Pons (tissue), 1 donor: ENCODE results near the gene PGA4.
"Not testable (repeated sequence)": the region's sequence is repeated elsewhere in the genome, so short reads cannot be mapped to it uniquely, and the experiment has no call there.

Source experiments
- DNase-seq: peaks from one replicate; pipeline ENCODE4 v3.0.0-alpha.2; 2016; ENCODE audit warnings: low spot score

The PGA4 gene

DNA sequence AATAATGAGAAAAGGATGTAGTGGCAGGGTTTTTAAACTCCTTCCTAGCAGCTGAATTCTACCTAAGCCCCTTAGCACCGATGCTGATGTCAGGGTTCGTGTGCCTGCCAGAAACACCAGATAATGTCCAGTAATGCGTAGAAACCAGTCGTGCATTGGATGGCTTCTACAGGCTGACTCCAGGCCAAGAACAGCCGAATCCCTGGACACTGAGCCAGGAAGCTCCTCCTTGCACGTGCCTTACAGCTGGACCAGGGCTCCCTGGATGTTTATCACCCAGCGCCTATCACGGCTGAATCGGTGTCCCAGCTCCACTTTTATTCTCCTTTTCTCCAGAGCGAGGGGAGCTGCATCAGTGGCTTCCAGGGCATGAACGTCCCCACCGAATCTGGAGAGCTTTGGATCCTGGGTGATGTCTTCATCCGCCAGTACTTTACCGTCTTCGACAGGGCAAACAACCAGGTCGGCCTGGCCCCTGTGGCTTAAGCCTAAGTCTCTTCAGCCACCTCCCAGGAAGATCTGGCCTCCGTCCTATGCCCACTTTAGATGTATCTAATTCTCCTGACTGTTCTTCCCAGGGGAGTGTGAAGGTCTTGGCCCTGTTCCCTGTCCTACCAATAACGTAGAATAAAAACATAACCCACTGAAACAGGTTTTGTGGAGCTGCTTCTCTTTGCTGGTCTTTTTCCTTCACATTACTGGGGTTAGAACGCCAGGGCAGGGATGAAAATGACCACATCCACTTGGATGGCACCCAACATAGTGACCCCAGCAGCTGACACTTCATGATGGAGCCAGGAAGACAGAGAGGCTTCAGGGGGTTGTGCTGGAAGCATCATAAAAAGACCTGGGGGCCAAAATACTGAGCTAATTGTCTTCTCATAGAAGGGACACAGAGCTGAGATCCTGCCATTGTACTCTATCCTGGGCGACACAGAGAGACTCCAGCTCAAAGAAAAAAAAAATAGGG lies 28.9 kb downstream of the PGA4 start:
- DNase-seq = not testable (repeated sequence)

DNA sequence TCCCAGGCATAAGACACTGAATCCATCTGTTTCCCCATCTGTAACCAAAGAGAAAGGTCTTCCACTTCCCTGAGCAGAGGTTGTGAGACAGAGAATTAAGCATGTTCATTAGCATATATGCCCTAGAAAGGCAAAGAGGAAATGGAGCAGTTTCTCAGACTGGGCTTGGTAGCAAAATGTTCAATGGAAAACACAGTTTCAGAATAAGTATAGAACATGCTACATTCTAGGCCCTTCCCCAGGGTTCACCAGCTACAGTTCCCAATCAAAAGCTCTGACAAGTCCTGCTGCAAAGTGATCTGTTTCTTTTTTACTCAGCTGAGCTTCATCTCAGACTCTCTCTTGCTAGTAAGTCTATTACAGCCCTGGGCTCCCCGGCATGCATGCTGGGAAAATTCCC lies 30.2 kb downstream of the PGA4 start:
- DNase-seq = not testable (repeated sequence)

DNA sequence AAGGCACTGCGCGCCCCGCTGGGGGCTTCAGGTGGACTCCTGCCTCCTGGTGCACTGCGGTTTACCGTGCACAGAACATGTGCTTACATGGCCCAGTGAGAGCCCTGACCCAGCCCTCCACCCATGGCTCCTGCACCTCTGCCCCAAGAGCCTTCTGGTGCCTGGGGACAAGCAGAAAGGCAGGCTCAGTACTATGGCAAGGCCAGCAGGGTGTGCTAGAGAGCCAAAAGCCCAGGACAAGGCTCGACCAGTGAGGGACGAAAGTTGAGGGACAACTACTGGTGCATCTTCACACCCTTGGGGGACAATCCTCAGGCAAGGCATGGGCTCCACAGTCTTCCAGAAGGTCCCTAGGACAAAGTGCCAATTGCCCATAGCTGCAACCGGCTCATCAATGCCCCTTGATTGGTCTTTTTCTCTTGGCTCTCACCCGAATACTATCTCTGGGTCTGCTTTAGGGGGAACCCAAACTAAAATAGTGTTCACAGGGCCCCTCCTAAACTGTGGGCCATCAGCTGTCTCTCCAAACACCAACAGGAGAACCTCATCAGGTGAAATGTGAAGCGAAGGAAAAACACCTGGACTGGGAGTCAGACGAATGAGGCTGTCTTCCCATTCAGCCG lies 32.4 kb downstream of the PGA4 start:
- peak; percentile 55 for DNase-seq

DNA sequence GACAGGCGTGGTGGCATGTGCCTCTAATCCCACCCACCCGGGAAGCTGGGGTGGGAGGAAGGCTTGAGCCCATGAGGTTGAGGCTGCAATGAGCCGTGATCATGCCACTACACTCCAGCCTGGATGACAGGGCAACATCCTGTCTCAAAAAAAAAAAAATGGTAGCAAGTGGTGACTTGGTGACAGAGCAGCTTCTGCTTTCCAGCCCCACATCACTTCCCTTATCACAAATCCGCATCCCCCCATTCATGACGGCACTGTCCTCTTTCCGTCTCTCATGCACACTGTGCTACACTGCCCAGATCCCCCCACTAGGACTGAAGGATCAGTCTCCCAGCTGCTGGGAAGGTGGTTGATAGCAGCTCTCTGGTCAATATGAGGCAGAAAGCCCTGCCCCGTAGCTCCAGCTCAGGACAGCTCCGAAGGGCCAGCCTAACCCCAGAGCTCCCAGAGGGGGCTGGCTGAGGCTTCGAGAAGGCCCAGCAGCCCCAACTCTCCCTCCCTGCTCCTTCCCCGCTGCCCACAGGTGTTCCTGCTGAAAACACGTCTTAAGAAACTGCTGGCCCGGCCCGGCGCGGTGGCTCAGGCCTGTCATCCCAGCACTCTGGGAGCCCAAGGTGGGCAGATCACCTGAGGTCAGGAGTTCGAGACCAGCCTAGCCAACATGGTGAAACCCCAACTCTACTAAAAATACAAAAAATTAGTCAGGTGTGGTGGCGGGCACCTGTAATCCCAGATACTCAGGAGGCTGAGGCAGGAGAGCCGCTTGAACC lies 34.7 kb downstream of the PGA4 start:
- DNase-seq = no peak

DNA sequence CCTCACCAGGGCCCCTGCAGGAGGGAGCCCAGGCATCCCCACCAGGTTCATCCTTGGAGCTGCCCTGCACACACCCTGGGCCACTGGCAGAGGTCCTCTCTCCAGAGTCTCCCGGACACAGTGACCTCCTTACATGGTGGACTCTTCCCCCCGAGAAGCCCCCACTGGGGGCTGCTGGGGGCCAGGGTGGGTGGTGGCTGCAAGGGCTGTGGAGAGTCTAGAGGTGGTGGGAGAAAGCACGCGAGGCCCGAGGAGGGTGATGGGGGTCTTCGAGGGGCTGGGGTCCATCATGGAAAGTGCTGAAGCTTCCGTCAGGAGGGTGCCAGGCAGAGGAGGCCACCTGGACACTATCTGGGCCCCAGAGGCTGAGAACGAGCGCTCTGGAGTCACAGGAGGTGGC lies 36.4 kb downstream of the PGA4 start:
- DNase-seq = no peak

DNA sequence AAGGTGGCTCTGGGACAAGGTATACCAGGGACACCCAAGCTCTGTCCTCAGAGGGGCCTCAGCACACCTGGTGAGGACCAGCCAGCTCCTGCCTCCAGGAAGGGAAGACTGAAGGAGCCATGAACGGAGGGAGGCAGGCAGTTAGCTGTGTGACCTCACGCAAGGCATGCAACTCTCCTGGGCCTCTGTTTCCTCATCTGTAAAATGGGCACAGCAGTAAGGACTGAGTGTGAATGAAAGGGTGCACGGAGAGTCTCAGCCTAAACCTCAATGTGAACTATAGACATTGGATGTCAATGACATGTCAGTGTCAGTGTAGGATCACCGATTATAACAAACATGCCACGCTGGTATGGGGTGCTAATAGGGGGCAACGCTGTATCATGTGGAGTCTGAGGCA lies 37.2 kb downstream of the PGA4 start:
- DNase-seq = no peak

DNA sequence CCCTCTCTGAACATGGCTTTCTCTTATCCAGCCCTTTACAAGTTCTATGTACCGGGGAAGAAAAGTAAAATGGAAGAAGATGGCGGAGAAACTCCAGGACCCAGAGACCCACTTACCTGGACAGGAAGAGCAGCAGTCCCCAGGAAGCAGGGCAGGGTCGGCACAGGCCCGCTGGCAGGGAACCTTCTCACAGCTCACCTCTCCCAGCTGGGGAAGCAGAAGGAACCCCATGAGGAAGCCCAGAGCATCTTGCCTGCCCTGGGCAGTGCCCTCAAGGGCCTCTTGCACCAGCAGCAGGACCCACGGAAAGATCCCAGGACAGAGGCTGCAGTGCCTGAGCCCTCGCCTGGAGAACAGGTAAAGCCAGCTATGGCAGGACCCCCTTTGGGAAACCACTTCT lies 42.2 kb downstream of the PGA4 start:
- no peak for DNase-seq

DNA sequence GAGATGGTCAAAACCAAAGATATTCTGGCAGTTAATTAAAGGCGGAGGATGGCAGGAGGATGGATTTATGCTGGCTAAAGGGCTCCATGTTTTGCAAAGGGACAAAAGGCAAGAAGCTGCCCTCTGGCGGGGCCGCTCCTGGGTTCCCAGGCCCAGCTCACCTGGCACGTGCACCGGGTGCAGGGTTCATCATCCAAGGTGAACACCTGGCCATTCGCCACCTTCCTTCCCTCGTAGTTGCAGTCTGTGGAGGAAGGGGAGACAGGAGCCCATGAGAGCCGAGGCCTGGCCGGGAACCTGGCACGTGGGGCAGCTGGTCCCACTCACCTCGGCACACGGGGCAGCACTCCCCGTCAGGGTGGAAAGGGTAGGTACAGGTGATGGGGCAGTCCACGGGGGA lies 42.6 kb downstream of the PGA4 start:
- DNase-seq = no peak

DNA sequence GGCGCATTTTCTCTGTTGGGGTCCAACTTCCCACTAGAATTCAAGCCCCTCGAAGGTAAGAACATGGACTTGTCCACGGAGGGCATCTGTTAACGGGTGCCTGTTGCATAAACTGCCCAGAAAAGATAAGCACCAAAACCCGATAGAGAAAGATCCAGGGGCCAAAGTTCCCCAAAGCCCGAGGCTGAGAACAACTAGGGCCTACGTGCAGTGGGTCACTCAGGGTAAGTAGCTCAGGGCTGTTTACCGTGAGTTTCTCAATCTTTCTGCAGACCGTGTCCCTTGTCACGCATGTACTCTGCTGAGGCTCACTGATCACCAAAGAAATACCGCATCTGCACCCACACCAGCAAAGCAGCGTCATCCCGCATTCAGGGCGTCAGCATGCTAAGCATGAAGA lies 43.2 kb downstream of the PGA4 start:
- no peak for DNase-seq

DNA sequence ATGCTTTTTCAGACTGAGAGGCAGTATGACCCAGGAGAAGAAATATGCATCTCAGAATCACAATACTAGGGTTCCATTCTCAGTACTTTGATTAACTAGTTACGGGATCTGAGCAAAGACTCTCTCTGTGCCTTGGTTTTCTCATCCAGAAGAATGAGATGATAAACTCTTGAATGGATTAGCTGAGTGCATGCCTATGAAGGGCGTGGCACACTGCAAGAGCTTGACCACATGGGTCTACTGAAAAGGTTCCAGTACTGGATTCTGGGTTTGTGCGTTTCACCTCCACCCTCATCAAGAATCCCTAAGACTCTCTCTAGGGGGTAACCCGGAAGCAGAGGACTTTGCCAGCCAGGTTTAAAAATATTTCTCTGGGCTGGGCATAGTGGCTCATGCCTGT lies 44.5 kb downstream of the PGA4 start:
- DNase-seq = no peak

DNA sequence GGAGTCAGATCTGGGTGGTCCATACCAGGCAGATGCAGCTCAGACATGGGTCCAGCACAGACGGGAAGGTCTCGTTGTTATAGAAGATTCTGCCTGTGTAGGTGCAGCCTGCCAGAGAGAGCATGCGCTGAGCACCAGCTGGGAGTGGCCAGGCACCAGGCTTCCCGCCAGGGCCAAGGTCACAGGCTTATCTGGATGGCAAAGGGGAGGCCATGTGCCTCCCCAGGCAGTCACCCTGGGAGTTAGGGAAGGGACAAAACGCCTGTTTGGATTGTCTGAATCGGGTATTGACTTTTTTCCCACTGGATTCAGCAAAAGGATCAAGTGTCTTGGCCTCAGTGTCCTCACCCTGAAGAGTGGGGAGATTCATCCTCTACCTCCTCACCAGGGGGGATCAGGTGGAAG lies 45.3 kb downstream of the PGA4 start:
- no peak for DNase-seq

DNA sequence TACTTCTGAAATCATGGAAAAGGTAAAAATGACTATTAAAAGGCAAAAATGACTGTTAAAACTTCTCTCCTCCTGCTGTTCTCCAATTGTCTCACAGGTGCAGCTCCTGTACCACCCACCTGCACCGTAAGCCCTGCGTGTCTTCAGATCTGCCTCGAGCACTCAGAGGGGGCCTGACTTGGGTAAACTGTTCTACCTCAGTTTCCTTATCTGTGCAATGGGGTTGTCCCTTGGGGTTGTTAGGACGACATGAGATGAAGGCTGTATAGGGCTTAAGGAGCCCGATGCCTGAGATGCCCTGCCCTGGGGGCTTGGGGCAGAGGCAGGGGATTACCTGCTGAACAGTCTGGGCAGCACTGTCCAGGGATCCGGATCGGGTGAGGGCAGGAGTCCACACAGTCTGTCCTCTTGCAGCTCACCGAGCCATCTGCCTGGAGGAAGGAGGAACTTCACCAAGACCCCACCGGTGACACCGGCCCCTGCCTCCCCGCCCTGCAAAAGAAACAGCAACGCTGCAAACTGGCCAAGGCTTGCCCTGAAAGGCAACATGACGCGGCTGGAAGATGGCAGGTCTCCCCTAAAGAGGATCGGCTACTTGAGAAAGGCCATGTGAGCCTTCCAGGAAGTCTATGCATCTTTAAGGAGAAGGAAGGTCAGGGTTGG lies 46.6 kb downstream of the PGA4 start:
- DNase-seq = no peak

DNA sequence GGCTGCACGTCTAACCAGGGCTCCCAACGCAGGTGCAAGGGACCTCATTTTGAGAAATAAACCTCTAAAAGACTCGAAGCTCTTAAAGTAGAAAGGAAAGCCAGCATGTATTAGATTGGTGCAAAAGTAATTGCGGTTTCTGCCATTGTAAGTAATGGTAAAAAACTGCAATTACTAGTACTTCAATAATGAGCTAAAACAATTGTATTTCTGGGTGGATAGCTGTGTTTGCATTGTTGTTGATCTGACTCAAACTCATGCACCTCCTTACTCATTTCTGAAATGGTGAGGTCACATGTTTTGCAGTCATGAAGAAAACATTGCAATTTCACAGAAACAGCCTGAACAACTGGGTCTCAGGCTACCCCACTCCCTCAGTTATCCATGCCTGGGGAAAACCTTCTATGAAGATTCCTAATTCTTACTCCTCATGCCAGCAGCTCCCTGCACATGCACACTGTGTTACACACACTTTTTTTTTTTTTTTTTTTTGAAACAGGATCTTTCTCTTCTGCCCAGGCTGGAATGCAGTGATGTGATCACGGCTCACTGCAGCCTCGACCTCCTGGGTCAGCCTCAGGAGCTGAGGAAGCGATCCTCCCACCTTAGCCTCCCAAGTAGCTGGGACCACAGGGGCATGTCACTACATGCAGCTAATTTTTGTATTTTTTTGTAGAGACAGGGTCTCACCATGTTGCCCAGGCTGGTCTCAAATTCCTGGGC lies 48.4 kb downstream of the PGA4 start:
- DNase-seq = no peak

DNA sequence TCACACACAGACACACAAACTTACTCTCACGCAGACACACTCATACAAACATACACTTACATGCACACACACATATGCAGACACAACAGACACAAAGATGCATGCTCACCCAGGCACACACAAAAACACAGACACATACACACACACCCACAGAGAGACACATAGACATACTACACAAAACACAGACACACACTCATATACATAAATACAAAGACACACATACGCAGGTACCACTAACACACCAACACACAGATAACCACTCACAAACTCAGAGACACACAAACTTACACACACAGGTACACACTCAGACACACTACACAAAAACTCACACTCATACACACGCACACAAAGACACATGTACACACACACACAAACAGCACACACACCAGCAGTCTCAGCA lies 50.6 kb downstream of the PGA4 start:
- DNase-seq = no peak

DNA sequence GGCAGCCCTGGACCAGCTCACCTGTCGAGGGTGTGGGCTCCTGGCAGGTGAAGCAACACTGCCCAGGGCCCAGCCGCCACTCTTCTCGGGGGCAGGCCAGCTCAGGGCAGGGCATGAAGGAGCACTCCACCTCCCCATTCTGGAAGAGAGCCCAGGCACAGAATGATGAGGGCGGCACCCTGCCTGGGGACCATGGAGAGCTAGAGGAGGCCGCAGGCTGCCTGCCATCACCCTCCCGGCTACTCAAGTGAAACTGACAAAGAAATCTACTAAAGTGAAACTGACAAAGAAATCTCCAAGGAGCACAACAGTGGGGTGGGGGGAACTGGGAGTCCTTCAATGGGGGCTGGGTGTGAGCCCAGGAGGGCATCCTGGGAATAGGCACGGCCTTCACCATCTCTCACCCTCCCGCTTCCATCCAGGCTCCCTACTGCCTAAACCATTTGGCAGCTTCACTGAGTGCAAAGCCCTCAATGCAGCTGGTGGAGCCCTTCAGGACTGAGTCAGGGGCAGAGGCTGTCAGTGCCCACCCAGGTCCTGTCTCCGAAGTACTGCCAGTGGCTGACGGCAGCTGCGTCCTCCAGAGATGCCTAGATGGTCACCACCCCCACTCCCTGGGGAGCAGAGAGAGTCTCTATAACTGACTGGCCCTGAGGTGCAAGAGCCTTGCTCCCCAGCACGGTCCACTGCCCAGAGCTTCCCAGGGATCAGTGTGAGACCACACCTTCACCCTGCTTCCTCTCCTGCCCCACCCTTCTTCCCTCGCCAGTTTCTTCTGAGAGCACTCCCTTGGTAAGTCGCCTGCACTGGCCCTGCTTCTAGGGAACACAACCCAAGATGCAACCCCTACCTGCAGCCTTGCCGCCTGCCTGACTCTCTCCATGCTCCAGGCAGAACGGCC lies 51.3 kb downstream of the PGA4 start:
- DNase-seq = peak; percentile 31

DNA sequence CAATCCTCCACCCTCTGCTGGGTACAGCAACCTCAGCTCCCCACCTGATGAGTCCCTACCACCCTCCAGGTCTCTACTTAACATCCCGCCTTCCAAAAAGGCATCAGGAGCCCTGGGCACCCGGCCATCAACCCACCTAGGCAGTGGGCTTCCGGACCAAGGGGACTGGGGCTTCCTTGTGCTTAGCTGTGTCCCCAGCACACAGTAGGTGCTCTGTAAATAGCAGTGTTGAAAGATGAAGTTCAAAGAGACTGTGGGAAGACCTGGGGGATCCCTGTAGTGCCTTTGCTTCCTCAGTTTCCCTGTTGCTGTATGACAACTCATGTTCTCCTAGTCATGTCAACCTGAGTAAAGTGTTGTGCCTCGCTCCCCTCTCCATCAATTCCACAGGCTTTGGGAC lies 51.9 kb downstream of the PGA4 start:
- no peak for DNase-seq

DNA sequence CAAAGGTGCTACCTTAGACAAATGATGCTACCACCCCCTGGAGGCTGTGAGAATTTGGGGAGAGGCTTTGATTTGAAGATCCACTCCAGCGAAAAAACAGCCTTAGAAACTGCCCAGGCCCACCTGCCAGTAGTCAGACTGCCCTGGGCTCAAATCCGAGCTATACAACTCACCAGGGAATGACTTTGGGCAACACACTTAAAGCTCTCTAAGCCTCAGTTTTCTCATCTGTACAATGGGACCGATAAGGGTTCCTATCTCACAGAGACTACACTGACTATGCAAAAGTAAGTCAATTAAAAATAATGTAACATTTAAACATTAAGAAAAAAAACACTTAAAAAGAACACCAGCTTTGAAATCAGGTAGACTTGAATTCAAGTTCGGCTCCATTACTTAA lies 53.0 kb downstream of the PGA4 start:
- DNase-seq = no peak

DNA sequence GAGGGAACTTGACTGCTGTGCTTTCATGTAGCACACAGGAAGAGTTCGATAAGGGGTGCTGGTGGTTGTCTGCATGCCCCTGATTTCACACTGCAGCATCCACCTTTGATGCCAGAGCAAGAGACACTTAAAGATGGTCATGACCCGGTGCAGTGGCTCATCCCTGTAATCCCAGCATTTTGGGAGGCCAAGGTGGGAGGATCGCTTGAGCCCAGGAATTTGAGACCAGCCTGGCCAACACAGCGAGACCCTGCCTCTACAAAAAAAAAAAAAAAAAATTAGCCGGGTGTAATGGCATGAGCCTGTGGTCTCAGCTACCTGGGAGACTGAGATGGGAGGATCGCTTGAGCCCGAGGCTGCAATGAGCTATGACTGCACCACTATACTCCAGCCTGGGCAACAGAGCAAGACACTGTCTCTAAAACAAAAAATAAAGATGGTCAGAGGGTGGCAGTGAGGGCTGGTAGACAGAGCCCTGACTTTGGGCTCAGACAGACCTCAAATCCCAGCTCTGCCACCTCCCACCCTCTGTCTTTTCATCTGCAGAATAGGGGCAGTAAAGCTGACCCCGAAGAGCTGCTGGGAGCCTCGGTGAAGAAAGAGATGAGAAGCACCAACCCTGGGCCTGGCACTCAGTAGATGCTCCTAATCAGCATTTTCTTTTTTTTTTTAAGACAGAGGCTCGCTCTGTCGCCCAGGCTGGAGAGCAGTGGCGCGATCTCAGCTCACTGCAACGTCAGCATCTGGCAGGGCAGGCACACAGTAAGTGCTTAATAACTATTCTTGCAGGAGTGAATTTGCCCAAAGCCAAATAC lies 55.2 kb downstream of the PGA4 start:
- DNase-seq = no peak

DNA sequence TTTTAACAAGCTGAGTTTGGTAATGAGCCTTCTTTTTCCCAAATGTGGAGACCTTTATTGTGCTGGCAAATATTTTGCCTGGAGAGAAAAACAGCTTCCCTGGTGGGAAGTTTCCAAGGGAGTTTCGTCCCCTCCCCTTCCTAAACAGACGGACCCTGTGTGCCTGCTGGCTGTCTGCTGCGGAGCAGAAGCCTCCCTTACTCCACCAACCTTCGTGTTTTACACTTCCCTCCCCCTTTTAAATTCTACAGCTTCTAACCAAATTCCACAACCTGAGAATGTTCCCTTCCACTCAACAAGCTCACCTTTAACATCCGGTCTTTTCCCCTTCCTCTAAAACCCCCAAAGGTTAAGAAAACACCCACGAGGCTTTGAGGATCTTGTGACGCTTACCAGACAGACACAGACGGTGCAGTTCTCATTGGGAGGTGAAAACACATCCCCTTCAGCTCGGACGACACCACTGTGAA lies 55.9 kb downstream of the PGA4 start:
- no peak for DNase-seq
